Adrenal gland (tissue), 12 donors: Measurements from ENCODE around the gene RNU6-8. TPM values are rescaled to one million over a fixed set of nuclear protein-coding genes. Genes with fewer than 3 reads are reported as not detected.

ENCODE experiments used
- DNase-seq, 7 donors: peaks; one replicate each; pipeline ENCODE4 v3.0.0-alpha.2; 2019 to 2020
- H3K27ac ChIP-seq, 5 donors: fragments of 200-600 bp; sonication (generic) in 4 of 5; 1 replicate in 3 of 5; 2 replicates in 2 of 5; pipeline versions ENCODE4 v1.5.1 to v1.8.0; 2016 to 2020; ENCODE audit warnings: mild to moderate bottlenecking in 1 of 5
- H3K27me3 ChIP-seq: fragments of 200-600 bp; 2 replicates; pipeline ENCODE4 v1.8.0; 2021
- H3K36me3 ChIP-seq, 2 donors: fragments of 200-600 bp; replicated peaks in 1 of 2; 1 replicate in 1 of 2; 2 replicates in 1 of 2; pipeline versions ENCODE4 v1.5.1 to v1.8.0; 2018 to 2022
- H3K4me1 ChIP-seq, 2 donors: fragments of 200-600 bp; replicated peaks in 1 of 2; 1 replicate in 1 of 2; 2 replicates in 1 of 2; pipeline versions ENCODE4 v1.5.1 to v1.8.0; 2018 to 2021
- H3K4me3 ChIP-seq, 4 donors: fragments of 200-600 bp; sonication (generic) in 3 of 4; one replicate each; pipeline ENCODE4 v1.5.1; 2016 to 2018
- H3K9me3 ChIP-seq, 3 donors: fragments of 200-600 bp; sonication (generic) in 1 of 3; replicated peaks in 1 of 3; 1 replicate in 2 of 3; 2 replicates in 1 of 3; pipeline versions ENCODE4 v1.5.1 to v1.8.0; 2016 to 2021
- POLR2A ChIP-seq, 2 donors: fragments of 450-650 bp; IDR thresholded peaks; one replicate each; pipeline ENCODE4 v1.6.1; 2017; ENCODE audit warnings: antibody characterized with exemption in 2 of 2, mild to moderate bottlenecking in 2 of 2, moderate library complexity in 1 of 2
- WGBS, 4 donors: extraction: QIAGEN DNeasy Blood & Tissue Kit in 2 of 4; methylation state at CpG; one replicate each; pipeline versions ENCODE4 v1.1.5 to v1.1.7; 2013 to 2017; 5-methylcytosine and 5-hydroxymethylcytosine counted together
- intact Hi-C, 2 donors: fragments of 100-400 bp; cut with DNase I; formaldehyde crosslinking; loops; one replicate each; pipeline versions ENCODE4 v1.14.1 to v1.15.0; 2022 to 2023
- polyA plus RNA-seq, 3 donors: library from polyadenylated mRNA; stranded (reverse); fragments of 200-250 nt in 2 of 3; fragments of 350-450 nt in 1 of 3; fragmentation: Illumina TruSeq in 1 of 3; extraction: RNeasy Lipid Tissue Mini Kit (QIAGEN cat#74804) in 1 of 3; gene quantifications; one replicate each; pipeline ENCODE4 v1.2.3, GENCODE V29; 2013 to 2014
- total RNA-seq, 9 donors: library from RNA; depleted of rRNA in 4 of 9; stranded (reverse); fragments of >200 nt in 4 of 9; fragments of 120-200 nt in 1 of 9; fragmentation: NEBNext Ultra II Directional in 1 of 9; extraction: Animal tissue kit (Norgen Biotek cat#: 25700) in 1 of 9; gene quantifications; one replicate each; pipeline versions ENCODE4 v1.1.0 to v1.2.4, GENCODE V29; 2013 to 2023
- TF ChIP-seq, protein P1 (sequence below), 6 experiments: fragments of 450-650 bp in 4 of 6; fragments of 200-600 bp in 2 of 6; sonication (generic) in 1 of 6; IDR thresholded peaks; 1 replicate in 5 of 6; 2 replicates in 1 of 6; pipeline versions ENCODE4 v1.5.1 to v1.8.0; 2016 to 2021; ENCODE audit warnings: antibody characterized with exemption in 6 of 6, mild to moderate bottlenecking in 2 of 6, moderate library complexity in 1 of 6
- donor health status: healthy with polysubstance abuse.
- donor health status: Bipolar disorder and iron deficiency.
- donor health status: DM: yes; HTN: yes; CAD: no.
- donor health status: DM: no; HTN: no; CAD: no.
- donor health status: DM: no; HTN: no; CAD: no.
- donor health status: DM: yes; HTN: yes; CAD: no.

The RNU6-8 gene
- total and polyA plus RNA-seq, 12 donors, result not detected

DNA sequence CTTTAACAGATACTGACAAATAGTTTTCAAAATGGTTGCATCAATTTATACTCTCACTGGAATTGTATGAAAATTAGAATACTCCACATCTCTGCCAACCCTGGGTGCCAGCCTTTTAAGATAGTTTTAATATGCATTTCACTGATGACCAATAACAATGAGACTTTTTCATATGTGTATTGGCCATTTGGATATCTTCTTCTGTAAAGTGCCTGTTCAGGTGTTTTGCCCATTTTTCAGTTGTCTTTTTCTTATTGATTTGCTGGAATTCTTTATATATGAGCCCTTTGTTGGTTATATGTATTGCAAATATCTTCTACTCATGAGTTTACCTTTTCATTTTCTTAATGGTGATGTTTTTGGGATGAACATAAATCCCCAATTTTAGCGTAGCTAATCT, 18.0 kb downstream of the RNU6-8 start:
- Histone ChIP-seq H3K36me3 (no peaks in the 10 kb centered on the region), H3K9me3 (no peaks in the 10 kb centered on the region), H3K4me1 (no peaks in the 10 kb centered on the region), H3K4me3 (no peak overlapping the region), H3K27ac (no peak overlapping the region), H3K27me3 (no peaks in the 10 kb centered on the region)
- intact Hi-C loops, result no loop called here
- no peak for DNase-seq
- 94 to 100% (median 98%) methylated on average over 1 of the region's 1 CpG for WGBS, 4 donors
- TF ChIP-seq, protein P1, sequence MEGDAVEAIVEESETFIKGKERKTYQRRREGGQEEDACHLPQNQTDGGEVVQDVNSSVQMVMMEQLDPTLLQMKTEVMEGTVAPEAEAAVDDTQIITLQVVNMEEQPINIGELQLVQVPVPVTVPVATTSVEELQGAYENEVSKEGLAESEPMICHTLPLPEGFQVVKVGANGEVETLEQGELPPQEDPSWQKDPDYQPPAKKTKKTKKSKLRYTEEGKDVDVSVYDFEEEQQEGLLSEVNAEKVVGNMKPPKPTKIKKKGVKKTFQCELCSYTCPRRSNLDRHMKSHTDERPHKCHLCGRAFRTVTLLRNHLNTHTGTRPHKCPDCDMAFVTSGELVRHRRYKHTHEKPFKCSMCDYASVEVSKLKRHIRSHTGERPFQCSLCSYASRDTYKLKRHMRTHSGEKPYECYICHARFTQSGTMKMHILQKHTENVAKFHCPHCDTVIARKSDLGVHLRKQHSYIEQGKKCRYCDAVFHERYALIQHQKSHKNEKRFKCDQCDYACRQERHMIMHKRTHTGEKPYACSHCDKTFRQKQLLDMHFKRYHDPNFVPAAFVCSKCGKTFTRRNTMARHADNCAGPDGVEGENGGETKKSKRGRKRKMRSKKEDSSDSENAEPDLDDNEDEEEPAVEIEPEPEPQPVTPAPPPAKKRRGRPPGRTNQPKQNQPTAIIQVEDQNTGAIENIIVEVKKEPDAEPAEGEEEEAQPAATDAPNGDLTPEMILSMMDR (IDR thresholded peaks at IDR 0.05), result no peak
- no peak for TF ChIP-seq POLR2A (IDR thresholded peaks at IDR 0.05)

DNA sequence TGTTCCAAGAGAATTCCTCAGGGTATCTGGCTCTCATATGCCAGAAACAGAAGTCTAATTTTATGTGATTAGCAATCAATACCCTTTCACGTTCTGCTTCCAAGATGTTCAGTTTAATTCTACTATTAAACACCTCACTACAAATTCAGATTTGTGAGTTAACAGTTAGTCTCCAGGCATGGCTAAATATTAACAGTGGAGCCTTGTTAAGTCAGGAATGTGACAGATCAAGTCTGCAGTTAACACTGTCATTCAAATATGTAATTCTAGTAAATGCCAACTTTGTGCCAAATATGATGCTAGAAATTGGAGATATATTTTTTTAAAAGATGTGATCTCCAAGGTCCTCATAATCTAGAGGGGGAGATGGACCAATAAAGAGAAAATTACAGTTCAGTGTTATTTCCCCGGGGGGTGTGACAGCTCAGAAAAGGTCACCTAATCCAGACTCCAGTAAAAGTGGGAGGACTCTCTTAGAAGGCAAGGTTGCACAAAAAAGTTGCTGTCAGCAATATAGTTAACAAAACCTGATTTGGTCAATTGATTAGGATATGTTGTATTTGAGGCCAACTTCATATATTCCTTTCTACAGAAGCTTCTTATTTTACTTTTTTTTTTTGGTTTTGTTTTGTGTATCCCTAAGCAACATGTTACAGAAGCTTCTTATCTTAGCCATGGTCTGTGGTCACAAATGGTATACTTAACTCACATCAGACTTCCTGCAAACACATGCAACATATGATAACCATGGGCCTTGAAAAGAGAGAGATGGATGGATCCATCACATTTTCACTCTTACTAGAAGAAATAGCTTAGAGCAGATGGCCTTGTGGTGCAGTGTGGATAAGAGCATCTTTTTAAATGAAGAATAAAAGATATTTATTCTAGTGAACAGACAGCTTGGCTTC, 19.7 kb downstream of the RNU6-8 start:
- H3K27ac ChIP-seq, result no peak overlapping the region
- H3K4me1 ChIP-seq, result no peaks in the 10 kb centered on the region
- no peak for DNase-seq
- no peaks in the 10 kb centered on the region for H3K36me3 ChIP-seq
- no peaks in the 10 kb centered on the region for H3K27me3 ChIP-seq
- intact Hi-C loops, result no loop called here
- H3K9me3 ChIP-seq, result no peaks in the 10 kb centered on the region
- 76 to 85% (median 76%) methylated on average over 2 of the region's 2 CpGs for WGBS, 4 donors
- TF ChIP-seq, protein P1 (IDR thresholded peaks at IDR 0.05), result no peak
- TF ChIP-seq POLR2A (IDR thresholded peaks at IDR 0.05), result no peak
- no peak overlapping the region for H3K4me3 ChIP-seq

DNA sequence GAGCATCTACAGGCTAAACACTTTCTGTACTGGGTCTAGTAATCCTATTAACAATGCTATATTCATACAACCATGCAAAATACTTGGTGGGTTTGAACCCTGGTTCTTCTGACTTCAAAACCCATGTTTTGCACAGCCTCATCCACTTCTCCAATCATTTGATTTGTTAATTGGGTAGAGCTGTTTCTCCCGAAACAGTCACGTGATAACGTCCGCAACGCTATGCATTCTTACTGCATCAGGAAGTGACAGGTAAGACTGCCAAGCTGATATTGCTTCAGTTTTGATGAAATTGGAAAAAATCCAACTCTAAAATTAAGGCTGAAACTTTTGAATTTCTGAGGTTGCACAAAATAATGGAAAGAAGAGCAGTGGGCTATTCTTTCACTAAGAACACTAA, 31.6 kb downstream of the RNU6-8 start:
- Histone ChIP-seq H3K4me1 (no peaks in the 10 kb centered on the region), H3K9me3 (no peaks in the 10 kb centered on the region), H3K27me3 (no peaks in the 10 kb centered on the region), H3K36me3 (no peaks in the 10 kb centered on the region), H3K4me3 (no peak overlapping the region), H3K27ac (no peak overlapping the region)
- no peak for DNase-seq
- intact Hi-C loops, result no loop called here
- 79 to 93% (median 84%) methylated on average over 5 of the region's 5 CpGs for WGBS, 4 donors
- TF ChIP-seq, protein P1 (IDR thresholded peaks at IDR 0.05), result no peak
- no peak for TF ChIP-seq POLR2A (IDR thresholded peaks at IDR 0.05)

DNA sequence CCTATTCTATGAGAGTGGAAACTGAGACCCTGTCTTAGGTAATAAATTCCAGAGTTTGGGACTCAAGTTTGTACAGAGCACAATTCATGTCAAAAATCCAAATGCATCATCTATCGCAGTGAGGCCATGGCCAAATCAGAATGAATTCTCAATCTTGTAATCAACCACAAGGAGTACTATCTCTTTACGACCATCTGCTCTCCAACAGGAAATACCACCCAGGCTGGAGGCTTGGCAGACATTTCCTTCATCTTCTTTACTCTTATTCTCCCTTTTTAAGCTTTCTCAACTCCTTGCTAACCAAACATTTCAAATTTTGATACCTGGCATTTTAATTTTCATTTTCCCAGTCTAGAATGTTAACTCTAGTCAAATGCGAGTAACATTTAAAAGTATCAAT, 33.9 kb downstream of the RNU6-8 start:
- Histone ChIP-seq H3K9me3 (no peaks in the 10 kb centered on the region), H3K27me3 (no peaks in the 10 kb centered on the region), H3K4me3 (no peak overlapping the region), H3K36me3 (no peaks in the 10 kb centered on the region), H3K4me1 (no peaks in the 10 kb centered on the region), H3K27ac (no peak overlapping the region)
- intact Hi-C loops, result no loop called here
- TF ChIP-seq, protein P1 (IDR thresholded peaks at IDR 0.05), result no peak
- no peak for TF ChIP-seq POLR2A (IDR thresholded peaks at IDR 0.05)
- DNase-seq, result no peak
- 74 to 80% (median 80%) methylated on average over 3 of the region's 3 CpGs for WGBS, 4 donors
